ENCODE results near the gene CHST15. TPM values are rescaled to one million over a fixed set of nuclear protein-coding genes. Genes with fewer than 3 reads are reported as not detected.
"Not testable (repeated sequence)": the region's sequence is repeated elsewhere in the genome, so short reads cannot be mapped to it uniquely, and the experiment has no call there.

Gene CHST15
- total RNA-seq, 1 donor, result 23.9 TPM

DNA sequence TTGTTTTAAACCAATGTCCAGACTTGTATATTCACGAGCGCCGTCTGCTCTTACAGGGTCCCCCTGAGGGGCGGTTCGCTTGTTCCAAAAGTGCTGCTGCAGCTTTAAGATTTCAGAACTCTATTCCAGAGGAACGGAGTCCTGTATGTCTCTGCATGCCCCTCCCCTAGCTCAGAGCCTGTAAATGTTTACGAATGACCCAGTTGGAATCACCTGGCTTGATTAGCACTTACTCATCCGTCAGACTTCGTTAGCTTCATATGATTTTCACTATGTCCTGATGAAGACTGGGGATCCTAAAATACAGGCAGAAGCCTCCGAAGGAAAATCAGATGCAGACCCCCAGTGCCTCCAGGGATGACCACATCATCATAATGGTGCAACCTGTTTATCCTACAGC, 4.5 kb upstream of the CHST15 start:
- H3K4me3 ChIP-seq (ENCODE audit: low read length), result no peak overlapping the region
- H3K27me3 ChIP-seq (ENCODE audit: insufficient read depth, low read length), result no peaks in the 10 kb centered on the region
- peaks cover 19% of the 10 kb centered on the region for H3K4me1 ChIP-seq (ENCODE audit: insufficient read depth, low read length)
- H3K9me3 ChIP-seq (ENCODE audit: low read depth, low read length), result no peaks in the 10 kb centered on the region

DNA sequence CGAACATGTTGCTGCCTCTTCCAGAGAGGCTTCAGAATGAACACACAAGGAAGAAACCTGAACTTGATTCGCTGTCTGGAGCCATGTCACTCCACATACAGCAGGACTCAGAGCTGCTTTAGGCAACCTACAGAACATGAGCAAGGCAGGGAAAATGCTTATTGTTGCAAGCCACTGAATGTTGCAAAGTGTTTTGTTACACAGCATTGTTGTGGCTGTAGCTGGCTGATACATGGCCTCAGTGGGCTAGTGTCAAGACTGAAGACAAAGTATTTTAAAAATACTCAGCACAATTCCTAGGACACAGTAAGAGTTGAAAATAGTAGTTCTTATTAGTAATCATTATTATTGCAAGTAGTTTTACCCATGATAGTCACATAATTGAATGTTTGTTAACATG, 3.1 kb upstream of the CHST15 start:
- no peaks in the 10 kb centered on the region for H3K27me3 ChIP-seq (ENCODE audit: insufficient read depth, low read length)
- H3K9me3 ChIP-seq (ENCODE audit: low read depth, low read length), result no peaks in the 10 kb centered on the region
- H3K4me3 ChIP-seq (ENCODE audit: low read length), result no peak overlapping the region
- H3K4me1 ChIP-seq (ENCODE audit: insufficient read depth, low read length), result peaks cover 19% of the 10 kb centered on the region

DNA sequence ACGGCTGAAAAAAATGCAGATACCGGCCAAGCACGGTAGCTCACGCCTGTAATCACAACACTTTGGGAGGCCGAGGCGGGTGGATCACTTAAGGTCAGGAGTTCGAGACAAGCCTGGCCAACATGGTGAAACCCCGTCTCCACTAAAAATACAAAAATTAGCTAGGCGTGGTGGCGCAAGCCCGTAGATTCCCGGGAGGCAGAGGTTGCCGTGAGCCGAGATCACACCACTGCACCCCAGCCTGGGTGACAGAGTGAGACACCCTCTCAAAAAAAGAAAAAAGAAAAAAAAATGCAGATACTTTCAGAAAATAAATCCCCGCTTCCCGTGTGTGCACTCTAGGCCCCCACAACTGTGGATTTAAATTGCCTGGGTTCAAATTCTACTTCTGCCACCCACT, 2.4 kb upstream of the CHST15 start:
- peaks cover 26% of the 10 kb centered on the region for H3K4me1 ChIP-seq (ENCODE audit: insufficient read depth, low read length)
- H3K4me3 ChIP-seq (ENCODE audit: low read length); H3K9me3 ChIP-seq (ENCODE audit: low read depth, low read length); H3K27me3 ChIP-seq (ENCODE audit: insufficient read depth, low read length): not testable (repeated sequence)

DNA sequence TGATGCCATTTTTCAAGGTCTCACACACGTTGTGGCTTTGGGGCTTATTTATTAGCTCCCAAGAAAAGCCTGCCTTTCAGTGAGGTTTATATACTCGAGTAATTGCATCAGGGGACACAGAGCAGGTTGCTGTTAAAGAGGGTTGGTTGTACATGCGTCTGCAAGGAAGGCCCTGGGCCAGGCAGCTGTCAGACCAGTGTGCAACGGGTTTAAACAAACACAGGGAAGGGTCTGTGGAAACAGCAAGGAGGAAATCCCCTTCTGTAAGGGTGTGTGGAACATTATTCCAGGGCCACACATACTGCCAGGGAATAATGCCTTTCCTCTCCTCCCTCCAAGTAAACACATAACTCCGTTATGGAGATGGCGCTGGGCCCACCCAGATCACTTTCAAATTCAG, 1.7 kb upstream of the CHST15 start:
- H3K27me3 ChIP-seq (ENCODE audit: insufficient read depth, low read length), result peaks cover 2% of the 10 kb centered on the region
- H3K4me1 ChIP-seq (ENCODE audit: insufficient read depth, low read length), result peaks cover 33% of the 10 kb centered on the region
- no peaks in the 10 kb centered on the region for H3K9me3 ChIP-seq (ENCODE audit: low read depth, low read length)
- no peak overlapping the region for H3K4me3 ChIP-seq (ENCODE audit: low read length)

DNA sequence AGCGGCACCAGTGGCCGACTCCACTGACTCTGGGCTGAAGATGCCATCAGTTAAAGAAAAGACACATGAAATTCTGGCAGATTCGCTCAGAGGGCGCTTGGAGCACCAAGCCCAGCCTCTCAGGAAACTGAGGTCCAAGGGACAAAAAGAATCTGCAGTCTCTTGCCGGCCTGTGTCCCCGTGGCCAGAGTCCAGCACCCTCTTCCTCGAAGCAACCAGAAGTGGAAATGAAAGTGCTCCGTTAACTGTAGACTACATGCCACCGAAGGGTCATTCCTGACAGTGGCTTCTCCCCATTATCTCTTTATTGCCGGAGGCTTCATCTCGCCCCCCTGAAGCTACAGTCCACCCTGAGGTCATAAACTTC, 1.0 kb upstream of the CHST15 start:
- H3K4me3 ChIP-seq (ENCODE audit: low read length), result peak overlapping the region; percentile 59

DNA sequence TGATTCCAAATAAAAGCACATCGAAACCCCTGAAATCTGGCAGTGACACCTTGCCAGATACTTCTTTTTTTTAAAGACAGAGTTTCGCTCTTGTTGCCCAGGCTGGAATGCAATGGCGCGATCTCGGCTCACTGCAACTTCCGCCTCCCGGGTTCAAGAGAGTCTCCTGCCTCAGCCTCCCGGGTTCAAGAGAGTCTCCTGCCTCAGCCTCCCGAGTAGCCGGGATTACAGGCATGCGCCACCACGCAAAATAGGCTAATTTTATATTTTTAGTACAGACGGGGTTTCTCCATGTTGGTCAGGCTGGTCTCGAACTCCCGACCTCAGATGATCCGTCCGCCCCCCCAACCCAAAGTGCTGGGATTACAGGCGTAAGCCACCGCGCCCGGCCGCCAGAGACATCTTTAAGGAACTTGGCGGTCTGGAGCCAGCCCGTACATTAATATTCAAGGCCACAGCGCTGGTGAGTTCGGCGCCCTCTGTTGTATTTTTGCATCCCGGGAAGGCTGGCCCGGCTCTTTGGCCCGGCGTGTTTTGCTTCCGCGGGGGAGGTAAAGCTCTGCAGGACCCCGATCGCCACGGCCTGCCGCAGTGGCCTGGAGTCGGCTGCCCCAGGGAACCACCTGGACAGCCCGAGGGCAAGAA, 498 bp upstream of the CHST15 start:
- H3K4me3 ChIP-seq (ENCODE audit: low read length), result peak overlapping the region; percentile 59
- H3K4me1 ChIP-seq (ENCODE audit: insufficient read depth, low read length), result peaks cover 45% of the 10 kb centered on the region
- not testable (repeated sequence) for H3K9me3 ChIP-seq (ENCODE audit: low read depth, low read length); H3K27me3 ChIP-seq (ENCODE audit: insufficient read depth, low read length)

More for the DNA sequence above, 1.0 kb upstream of the CHST15 start:
- Histone ChIP-seq H3K27me3 (ENCODE audit: insufficient read depth, low read length) (peaks cover 2% of the 10 kb centered on the region), H3K4me1 (ENCODE audit: insufficient read depth, low read length) (peaks cover 40% of the 10 kb centered on the region), H3K9me3 (ENCODE audit: low read depth, low read length) (no peaks in the 10 kb centered on the region)

DNA sequence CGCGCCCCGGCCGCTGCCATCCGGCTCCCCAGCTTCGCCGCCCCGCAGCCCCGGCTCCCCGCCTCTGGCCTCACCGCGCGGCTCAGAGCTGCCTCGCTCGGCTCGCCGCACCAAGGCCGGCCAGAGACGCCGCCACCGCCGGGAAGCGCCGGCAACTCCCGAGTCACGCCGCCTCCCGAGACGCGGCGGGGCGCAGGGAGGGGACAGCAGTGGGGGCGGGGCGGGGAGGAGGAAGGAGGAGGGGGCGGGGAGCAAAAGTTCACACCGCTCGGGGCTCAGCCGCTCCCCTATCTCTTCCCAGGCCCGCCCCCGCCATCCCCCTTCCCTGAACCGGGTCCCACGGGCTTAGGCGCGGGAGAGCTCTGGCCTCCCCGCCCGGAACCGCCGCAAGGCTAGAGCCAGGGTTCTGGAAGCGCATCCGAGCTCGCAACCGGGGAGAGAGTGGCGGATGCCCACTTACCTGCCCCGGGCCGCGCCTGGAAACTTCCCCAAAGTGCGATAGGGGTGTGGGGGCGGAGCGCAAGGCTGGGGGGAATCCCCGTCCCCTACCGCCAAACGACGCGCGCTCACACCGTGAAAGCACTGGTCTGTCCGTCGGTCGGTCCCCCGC, 1.0 kb downstream of the CHST15 start:
- Histone ChIP-seq H3K4me1 (ENCODE audit: insufficient read depth, low read length) (peaks cover 55% of the 10 kb centered on the region), H3K9me3 (ENCODE audit: low read depth, low read length) (no peaks in the 10 kb centered on the region), H3K4me3 (ENCODE audit: low read length) (peak overlapping the region; percentile 62), H3K27me3 (ENCODE audit: insufficient read depth, low read length) (peaks cover 2% of the 10 kb centered on the region)

DNA sequence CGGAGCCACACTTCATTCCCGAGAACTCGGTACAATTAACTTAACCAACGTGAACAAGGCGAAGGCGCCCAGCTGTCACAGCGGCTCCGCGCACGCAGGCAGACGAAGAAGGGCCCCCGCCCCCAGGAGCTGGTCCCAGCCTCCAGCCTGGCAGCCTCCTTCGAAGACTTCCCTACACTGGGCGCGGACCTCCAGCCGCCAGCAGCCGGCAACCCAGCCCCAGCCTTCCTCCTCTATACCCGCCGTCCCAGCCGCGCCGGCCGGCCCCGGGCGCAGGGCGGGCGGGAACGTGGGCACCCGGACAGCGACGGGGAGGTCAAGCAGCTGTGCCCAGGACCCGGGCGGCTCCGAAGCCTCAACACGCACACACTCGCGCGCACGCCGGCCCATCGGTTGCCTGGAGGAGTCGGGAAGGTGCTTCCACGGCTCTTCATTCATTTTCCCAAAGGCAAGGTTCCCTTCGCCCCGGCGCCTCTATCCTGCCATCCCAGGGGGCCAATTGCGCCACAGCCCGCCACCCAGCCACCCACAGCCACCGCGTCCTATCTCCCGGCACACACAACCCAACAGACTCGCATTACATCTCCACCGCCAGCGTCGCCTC, 1.6 kb downstream of the CHST15 start:
- peaks cover 2% of the 10 kb centered on the region for H3K27me3 ChIP-seq (ENCODE audit: insufficient read depth, low read length)
- no peaks in the 10 kb centered on the region for H3K9me3 ChIP-seq (ENCODE audit: low read depth, low read length)
- peaks cover 61% of the 10 kb centered on the region for H3K4me1 ChIP-seq (ENCODE audit: insufficient read depth, low read length)
- H3K4me3 ChIP-seq (ENCODE audit: low read length), result peak overlapping the region; percentile 62

DNA sequence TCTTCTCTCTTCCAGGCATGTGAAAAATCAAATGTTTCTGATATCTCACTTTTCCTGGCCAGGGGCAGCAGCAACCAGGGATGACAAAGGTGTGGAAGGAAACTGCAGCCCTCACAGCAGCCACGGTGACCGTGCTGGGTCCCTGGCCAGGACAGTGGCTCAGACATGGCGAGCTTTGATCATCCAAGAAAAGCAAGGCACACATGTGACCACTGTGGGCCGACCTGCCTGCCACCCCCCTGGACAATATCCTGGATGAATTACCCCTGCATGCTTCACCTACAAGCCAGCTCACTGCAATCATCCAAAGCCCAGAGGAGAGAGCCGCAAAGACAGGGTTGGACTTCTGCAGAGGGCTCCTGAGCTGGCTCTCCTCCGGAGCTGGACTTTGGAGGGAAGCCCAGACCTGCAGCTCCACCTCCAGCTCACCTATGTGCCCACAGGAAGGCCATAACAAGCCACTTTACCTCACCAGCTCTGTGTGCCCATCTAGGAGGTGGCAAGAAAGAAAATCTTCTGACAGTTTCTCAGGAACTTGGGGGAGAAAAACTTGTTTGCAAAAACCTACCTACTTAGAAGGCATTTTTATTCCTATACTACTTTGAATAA, 2.7 kb downstream of the CHST15 start:
- Histone ChIP-seq H3K4me1 (ENCODE audit: insufficient read depth, low read length) (peaks cover 72% of the 10 kb centered on the region), H3K4me3 (ENCODE audit: low read length) (peak overlapping the region; percentile 62), H3K9me3 (ENCODE audit: low read depth, low read length) (no peaks in the 10 kb centered on the region), H3K27me3 (ENCODE audit: insufficient read depth, low read length) (peaks cover 2% of the 10 kb centered on the region)

DNA sequence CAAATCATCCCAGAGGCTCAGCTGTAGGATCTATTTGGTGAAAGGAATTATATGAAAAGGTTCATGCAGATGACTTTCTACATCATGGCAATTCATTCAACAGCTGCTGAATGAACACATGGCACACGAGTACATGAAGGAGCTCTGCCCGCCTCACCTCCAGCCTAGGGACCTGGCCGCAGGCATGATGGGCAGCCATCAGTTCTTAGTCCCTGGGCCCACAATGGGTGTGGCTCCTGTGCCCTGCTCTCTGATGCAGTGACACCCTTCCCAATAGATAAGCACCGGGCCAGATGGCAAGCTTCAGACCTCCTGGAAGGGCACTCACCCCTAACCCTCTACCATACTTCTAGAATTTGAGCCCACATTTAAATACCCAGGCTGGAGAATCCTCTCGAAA, 3.5 kb downstream of the CHST15 start:
- Histone ChIP-seq H3K27me3 (ENCODE audit: insufficient read depth, low read length) (peaks cover 2% of the 10 kb centered on the region), H3K4me3 (ENCODE audit: low read length) (no peak overlapping the region), H3K4me1 (ENCODE audit: insufficient read depth, low read length) (peaks cover 70% of the 10 kb centered on the region)

DNA sequence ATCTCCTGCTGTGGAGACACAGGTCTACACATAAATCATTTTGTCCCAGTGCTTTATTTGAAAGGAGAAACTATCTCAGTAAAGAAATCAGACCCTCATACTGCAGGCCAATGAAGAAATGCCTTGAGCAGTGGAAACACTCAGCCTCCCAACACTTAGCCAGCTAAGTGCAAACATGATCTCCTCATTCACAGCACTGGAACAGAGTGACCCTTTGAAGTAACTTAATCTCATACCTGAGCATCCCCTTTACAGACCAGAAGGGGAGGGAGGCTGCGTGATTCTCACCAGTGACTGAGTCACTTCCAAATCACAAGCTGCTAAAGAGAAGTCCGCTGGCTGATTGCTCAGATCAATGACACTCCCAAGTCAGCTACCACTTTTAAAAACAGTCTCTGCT, 4.5 kb downstream of the CHST15 start:
- H3K9me3 ChIP-seq (ENCODE audit: low read depth, low read length), result no peaks in the 10 kb centered on the region
- H3K4me1 ChIP-seq (ENCODE audit: insufficient read depth, low read length), result peaks cover 71% of the 10 kb centered on the region
- peaks cover 2% of the 10 kb centered on the region for H3K27me3 ChIP-seq (ENCODE audit: insufficient read depth, low read length)
- H3K4me3 ChIP-seq (ENCODE audit: low read length), result no peak overlapping the region

More for the DNA sequence above, 3.5 kb downstream of the CHST15 start:
- H3K9me3 ChIP-seq (ENCODE audit: low read depth, low read length), result no peaks in the 10 kb centered on the region

DNA sequence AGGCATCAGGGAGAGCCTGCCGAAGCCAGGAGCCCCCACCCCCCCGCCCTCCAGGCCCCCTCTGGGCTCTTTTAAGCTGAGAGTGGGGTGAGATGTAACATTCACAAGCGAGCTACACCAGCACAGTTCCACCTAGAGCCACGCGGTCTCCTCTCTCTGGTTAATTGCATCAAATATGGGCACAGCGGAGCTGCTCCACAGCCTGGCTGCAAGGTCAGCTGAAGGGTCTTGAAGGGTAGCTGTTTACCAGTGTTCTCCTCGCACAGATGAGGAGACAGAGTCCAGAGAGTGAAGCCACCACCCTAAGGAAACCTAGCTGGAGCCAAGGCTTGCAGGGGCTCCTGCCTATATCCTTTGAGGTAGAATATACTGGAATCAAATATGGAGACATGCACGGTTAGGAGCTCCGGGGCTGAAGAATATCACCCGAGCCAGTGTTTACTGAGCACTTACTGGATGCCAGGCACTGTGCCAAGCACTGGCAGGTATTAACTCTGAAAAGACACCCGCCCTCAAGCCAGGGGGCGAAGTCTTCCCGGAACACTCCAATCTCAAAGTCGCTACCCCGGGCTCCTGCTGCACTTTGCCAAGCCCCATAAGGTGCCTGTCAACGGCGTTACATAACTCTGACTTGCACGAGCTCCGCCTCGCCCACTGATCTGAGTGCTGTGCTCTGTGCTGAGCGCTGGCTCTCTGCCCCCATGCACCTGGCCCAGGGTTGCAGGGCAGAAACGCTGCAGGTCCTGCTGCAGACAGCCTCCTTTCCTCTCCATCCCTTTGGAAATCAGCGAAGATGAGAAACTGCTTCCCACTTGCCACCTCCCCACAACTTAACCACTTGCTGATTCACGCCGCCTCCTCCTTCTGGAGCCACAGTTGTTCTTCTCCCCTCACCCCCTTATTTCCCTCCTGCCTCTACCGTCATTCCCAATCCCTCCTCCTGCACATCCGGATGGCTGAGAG, 5.4 kb downstream of the CHST15 start:
- Histone ChIP-seq H3K4me1 (ENCODE audit: insufficient read depth, low read length) (peaks cover 72% of the 10 kb centered on the region), H3K27me3 (ENCODE audit: insufficient read depth, low read length) (peaks cover 2% of the 10 kb centered on the region), H3K9me3 (ENCODE audit: low read depth, low read length) (no peaks in the 10 kb centered on the region), H3K4me3 (ENCODE audit: low read length) (no peak overlapping the region)

DNA sequence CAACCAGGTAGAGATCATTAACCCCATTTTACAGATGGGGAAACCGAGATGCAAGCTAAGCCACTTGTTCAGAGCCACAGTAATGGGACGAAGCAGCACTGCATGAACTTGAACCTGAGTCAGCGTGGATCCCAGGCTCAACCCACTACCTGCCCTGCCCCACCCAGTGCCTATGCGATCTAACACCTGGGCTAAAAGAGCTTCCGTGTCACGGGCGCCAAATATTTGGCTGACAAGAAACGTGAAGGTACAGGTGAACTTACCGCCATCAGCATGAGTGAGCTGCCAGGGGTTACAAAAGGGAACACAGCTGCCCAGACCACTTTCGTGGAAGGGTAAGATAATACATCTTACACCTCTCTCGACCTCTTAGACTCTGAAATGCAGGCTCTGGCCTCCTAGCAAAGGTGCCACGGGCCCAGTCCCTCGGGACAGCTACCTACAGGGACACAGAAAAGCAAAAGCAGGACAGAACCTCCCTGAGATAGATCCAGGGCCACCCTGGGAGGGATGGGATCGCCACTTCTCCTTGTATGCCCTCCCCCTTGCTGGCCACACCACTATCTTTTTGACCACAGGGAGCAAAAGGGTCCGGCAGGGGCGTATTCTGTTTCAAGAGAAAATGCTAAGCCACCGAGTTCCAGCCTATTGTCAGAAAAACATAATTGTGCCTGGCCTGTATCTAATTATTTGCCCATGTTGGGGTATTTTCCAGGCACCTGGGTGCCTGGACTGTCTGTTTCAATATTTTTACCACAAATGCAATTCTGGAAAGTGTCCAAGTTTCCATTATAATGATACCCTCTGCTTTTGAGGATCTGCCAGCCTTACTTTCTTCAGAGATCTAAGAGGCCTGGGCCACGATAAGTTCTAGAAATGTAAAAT, 6.4 kb downstream of the CHST15 start:
- H3K4me1 ChIP-seq (ENCODE audit: insufficient read depth, low read length), result peaks cover 72% of the 10 kb centered on the region
- H3K27me3 ChIP-seq (ENCODE audit: insufficient read depth, low read length), result peaks cover 2% of the 10 kb centered on the region
- no peak overlapping the region for H3K4me3 ChIP-seq (ENCODE audit: low read length)
- H3K9me3 ChIP-seq (ENCODE audit: low read depth, low read length), result no peaks in the 10 kb centered on the region

Measured in mononuclear cell (primary cell).